A673 (cell line): ENCODE measurements around the gene B4GALNT1. TPM values are rescaled to one million over a fixed set of nuclear protein-coding genes. Genes with fewer than 3 reads are reported as not detected.

Experiments
- BruUV-seq: library from RNA; stranded (reverse); fragments of 400-500 nt; replicated peaks from 2 replicates; lab custom pipeline; 2021; lab: Mats Ljungman, UMichigan
- CTCF ChIA-PET: fragments of 300-600 bp; sonication (Branson Sonifier 250); formaldehyde crosslinking; loops from one replicate; lab custom pipeline; 2022; ENCODE audit warnings: antibody characterized with exemption; lab: Charles Lee
- POLR2A ChIA-PET: fragments of 300-600 bp; sonication (Branson Sonifier 250); formaldehyde crosslinking; loops from one replicate; lab custom pipeline; 2022; ENCODE audit warnings: antibody characterized with exemption; ENCODE audit not compliant: low non-redundant PET; lab: Charles Lee
- DNase-seq: peaks from one replicate; pipeline ENCODE4 v3.0.0-alpha.2; 2015; ENCODE audit warnings: low spot score
- H3K27ac ChIP-seq: fragments of 200-600 bp; sonication (generic); 2 replicates; pipeline ENCODE4 v1.5.1; 2016; ENCODE audit warnings: mixed run types, low read depth, mild to moderate bottlenecking, mixed read lengths, antibody characterized with exemption, low read length; ENCODE audit not compliant: poor library complexity, severe bottlenecking
- H3K27me3 ChIP-seq: fragments of 200-600 bp; sonication (generic); replicated peaks from 2 replicates; pipeline ENCODE4 v1.6.1; 2017; ENCODE audit warnings: mixed run types, low read depth, mild to moderate bottlenecking, mixed read lengths, antibody characterized with exemption, low read length; ENCODE audit not compliant: insufficient read depth, poor library complexity
- H3K36me3 ChIP-seq: fragments of 200-600 bp; sonication (generic); 2 replicates; pipeline ENCODE4 v1.6.1; 2016; ENCODE audit warnings: mixed run types, mild to moderate bottlenecking, mixed read lengths, antibody characterized with exemption, low read length; ENCODE audit not compliant: insufficient read depth, poor library complexity, severe bottlenecking
- H3K4me1 ChIP-seq: fragments of 200-600 bp; sonication (generic); 2 replicates; pipeline ENCODE4 v1.6.1; 2017; ENCODE audit warnings: mixed run types, mild to moderate bottlenecking, mixed read lengths, antibody characterized with exemption, low read length; ENCODE audit not compliant: insufficient read depth, poor library complexity, severe bottlenecking
- H3K4me3 ChIP-seq: fragments of 200-600 bp; sonication (generic); 2 replicates; pipeline ENCODE4 v1.5.1; 2016; ENCODE audit warnings: low read depth, mixed run types, mild to moderate bottlenecking, mixed read lengths, low read length; ENCODE audit not compliant: poor library complexity, severe bottlenecking
- H3K9me3 ChIP-seq: fragments of 200-600 bp; sonication (generic); 2 replicates; pipeline ENCODE4 v1.6.1; 2016; ENCODE audit warnings: mixed run types, low read depth, mild to moderate bottlenecking, mixed read lengths, antibody characterized with exemption, low read length; ENCODE audit not compliant: poor library complexity, severe bottlenecking
- EZH2 ChIP-seq: fragments of 200-600 bp; sonication (generic); IDR thresholded peaks from 2 replicates; pipeline ENCODE4 v1.6.1; 2017; ENCODE audit warnings: borderline replicate concordance, low read depth, mild to moderate bottlenecking, mixed read lengths, antibody characterized with exemption, low read length; ENCODE audit not compliant: poor library complexity, severe bottlenecking
- intact Hi-C: fragments of 100-400 bp; cut with micrococcal nuclease; formaldehyde crosslinking; loops from one replicate; pipeline ENCODE4 v1.10.0; 2022; ENCODE audit not compliant: unreplicated experiment
- total RNA-seq: library from RNA; stranded (reverse); gene quantifications from 2 replicates; pipeline ENCODE4 v1.2.3, GENCODE V29; 2021
- TF ChIP-seq, protein P1 (sequence below): fragments of 300-800, 200-600 bp; sonication (generic); conservative IDR thresholded peaks from 2 replicates; pipeline ENCODE4 v1.5.1; 2017; ENCODE audit warnings: low read depth, mild to moderate bottlenecking, antibody characterized with exemption, low read length, moderate library complexity, mixed read lengths

The B4GALNT1 gene
- total RNA-seq, 1 experiment from 2014 or later: 34.5 TPM

GRCh38 chr12:57607958-57608663 is 24.9 kb downstream of the B4GALNT1 start:
- DNase-seq: no peak
- no peak overlapping the region for H3K4me3 ChIP-seq
- no peak overlapping the region for H3K27ac ChIP-seq
- ChIA-PET CTCF (interaction anchor here (0.6 to 0.7 kb wide), 2 partner anchors 25 to 149 kb away, joined by 4 read pairs; no protein-coding TSS in a partner anchor), POLR2A (no interaction called here)
- H3K27me3 ChIP-seq: no peaks in the 10 kb centered on the region
- H3K4me1 ChIP-seq: peaks cover 23% of the 10 kb centered on the region
- peaks cover 3% of the 10 kb centered on the region for H3K36me3 ChIP-seq
- TF ChIP-seq, protein P1, sequence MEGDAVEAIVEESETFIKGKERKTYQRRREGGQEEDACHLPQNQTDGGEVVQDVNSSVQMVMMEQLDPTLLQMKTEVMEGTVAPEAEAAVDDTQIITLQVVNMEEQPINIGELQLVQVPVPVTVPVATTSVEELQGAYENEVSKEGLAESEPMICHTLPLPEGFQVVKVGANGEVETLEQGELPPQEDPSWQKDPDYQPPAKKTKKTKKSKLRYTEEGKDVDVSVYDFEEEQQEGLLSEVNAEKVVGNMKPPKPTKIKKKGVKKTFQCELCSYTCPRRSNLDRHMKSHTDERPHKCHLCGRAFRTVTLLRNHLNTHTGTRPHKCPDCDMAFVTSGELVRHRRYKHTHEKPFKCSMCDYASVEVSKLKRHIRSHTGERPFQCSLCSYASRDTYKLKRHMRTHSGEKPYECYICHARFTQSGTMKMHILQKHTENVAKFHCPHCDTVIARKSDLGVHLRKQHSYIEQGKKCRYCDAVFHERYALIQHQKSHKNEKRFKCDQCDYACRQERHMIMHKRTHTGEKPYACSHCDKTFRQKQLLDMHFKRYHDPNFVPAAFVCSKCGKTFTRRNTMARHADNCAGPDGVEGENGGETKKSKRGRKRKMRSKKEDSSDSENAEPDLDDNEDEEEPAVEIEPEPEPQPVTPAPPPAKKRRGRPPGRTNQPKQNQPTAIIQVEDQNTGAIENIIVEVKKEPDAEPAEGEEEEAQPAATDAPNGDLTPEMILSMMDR: no peak
- no peak for TF ChIP-seq EZH2
- H3K9me3 ChIP-seq: no peaks in the 10 kb centered on the region
- intact Hi-C loops: no loop called here
- BruUV-seq: no TSS peak

DNA sequence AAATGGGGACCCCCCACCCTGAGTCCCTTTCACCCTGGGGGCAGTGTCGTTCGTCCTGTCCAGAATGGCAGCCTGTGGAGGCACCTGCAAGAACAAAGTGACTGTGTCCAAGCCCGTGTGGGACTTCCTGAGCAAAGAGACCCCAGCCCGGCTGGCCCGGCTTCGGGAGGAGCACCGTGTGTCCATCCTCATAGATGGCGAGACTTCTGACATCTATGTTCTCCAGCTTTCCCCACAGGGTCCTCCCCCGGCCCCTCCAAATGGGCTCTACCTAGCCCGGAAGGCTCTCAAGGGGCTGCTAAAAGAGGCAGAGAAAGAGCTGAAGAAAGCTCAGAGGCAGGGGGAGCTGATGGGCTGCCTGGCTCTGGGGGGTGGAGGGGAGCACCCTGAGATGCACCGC is 26.2 kb downstream of the B4GALNT1 start:
- Histone ChIP-seq H3K4me1 (peaks cover 18% of the 10 kb centered on the region), H3K9me3 (no peaks in the 10 kb centered on the region), H3K27ac (no peak overlapping the region), H3K4me3 (no peak overlapping the region), H3K27me3 (no peaks in the 10 kb centered on the region), H3K36me3 (peaks cover 6% of the 10 kb centered on the region)
- BruUV-seq: no TSS peak
- ChIA-PET CTCF (no interaction called here), POLR2A (no interaction called here)
- no peak for DNase-seq
- intact Hi-C loops: no loop called here
- no peak for TF ChIP-seq EZH2
- TF ChIP-seq, protein P1: no peak

DNA sequence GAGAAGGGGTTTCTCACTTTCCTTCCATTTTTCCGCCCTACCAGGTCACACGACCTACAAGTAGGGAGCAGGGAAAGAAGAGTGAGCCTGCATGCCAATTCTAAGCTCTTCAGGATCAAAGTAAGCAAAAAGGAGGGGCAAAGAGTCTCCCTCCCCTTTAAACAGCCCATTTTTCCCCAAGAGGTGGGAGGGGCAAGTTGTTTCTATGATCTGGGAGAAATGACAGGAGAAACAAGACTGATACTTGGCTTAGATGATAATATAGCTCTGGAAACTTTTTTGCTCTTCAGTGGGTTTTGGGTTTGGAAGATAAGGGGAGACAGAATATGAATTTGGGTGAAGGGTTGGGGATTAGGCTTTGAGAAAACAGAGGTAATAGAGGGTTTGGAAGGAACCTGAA is 26.6 kb downstream of the B4GALNT1 start:
- ChIA-PET CTCF (interaction anchor here (1.6 kb wide), 1 partner anchor 120 kb away, joined by 3 read pairs; no protein-coding TSS in a partner anchor), POLR2A (no interaction called here)
- H3K4me3 ChIP-seq: no peak overlapping the region
- no peaks in the 10 kb centered on the region for H3K27me3 ChIP-seq
- intact Hi-C loops: no loop called here
- H3K27ac ChIP-seq: no peak overlapping the region
- peaks cover 18% of the 10 kb centered on the region for H3K4me1 ChIP-seq
- BruUV-seq: no TSS peak
- peaks cover 6% of the 10 kb centered on the region for H3K36me3 ChIP-seq
- no peaks in the 10 kb centered on the region for H3K9me3 ChIP-seq
- TF ChIP-seq, protein P1: no peak
- no peak for TF ChIP-seq EZH2
- DNase-seq: no peak
